CD4-positive, alpha-beta memory T cell (primary cell): ENCODE data around the gene POLR3B. TPM values are rescaled to one million over a fixed set of nuclear protein-coding genes. Genes with fewer than 3 reads are reported as not detected.

Source experiments
- polyA plus RNA-seq, 2 donors: library from polyadenylated mRNA; unstranded; fragments of 300-500 nt; fragmentation: Illumina TruSeq; gene quantifications; one replicate each; pipeline ENCODE4 v1.2.3, GENCODE V29; 2021
- total RNA-seq, 2 experiments: library from RNA; stranded (reverse); gene quantifications; one replicate each; pipeline ENCODE4 v1.2.3, GENCODE V29; 2021

The POLR3B gene
- total and polyA plus RNA-seq, 4 experiments from 2014 or later: 2.2 to 7.5 (median 6.9) TPM

Other genes starting within 250 kb of the POLR3B start
- not detected for gene NUAK1, start 218.8 kb upstream of the POLR3B start, total RNA-seq
- gene NUAK1, start 218.8 kb upstream of the POLR3B start, polyA plus RNA-seq: not detected
- 10 to 100 TPM; 12.5 to 13.0 TPM for gene CKAP4, start 109.7 kb upstream of the POLR3B start, total RNA-seq
- gene CKAP4, start 109.7 kb upstream of the POLR3B start, polyA plus RNA-seq: 1 to 10 TPM; 5.1 to 8.3 TPM
- 100 to 1,000 TPM; 185 to 186 TPM for gene TCP11L2, start 55.0 kb upstream of the POLR3B start, total RNA-seq
- 10 to 100 TPM; 21.7 to 35.0 TPM for gene TCP11L2, start 55.0 kb upstream of the POLR3B start, polyA plus RNA-seq
- gene RFX4, start 225.3 kb downstream of the POLR3B start, total RNA-seq: not detected
- not detected for gene RFX4, start 225.3 kb downstream of the POLR3B start, polyA plus RNA-seq